ENCODE measurements around the gene FAIM. TPM values are rescaled to one million over a fixed set of nuclear protein-coding genes. Genes with fewer than 3 reads are reported as not detected.

Gene FAIM
- total RNA-seq, 1 experiment from 2014 or later, result 11.0 TPM

- H3K4ac ChIP-seq (ENCODE audit: low read depth, low read length), result no peak overlapping the region
- Mint-ChIP-seq H3K4me1 (peaks cover 7 to 9% of the 10 kb centered on the region in 2 experiments; a peak in 2 of 4 replicates), H3K27ac (no peak overlapping the region), H3K4me3 (no peak overlapping the region), H3K9me3 (peaks cover 10 to 11% of the 10 kb centered on the region in 2 experiments; a peak in 4 of 5 replicates), H3K27me3 (ENCODE audit: low read depth) (no peaks in the 10 kb centered on the region), H3K36me3 (ENCODE audit: insufficient read depth in 1 of 3, low read depth in 3 of 3) (peaks cover 32 to 50% (median 47%) of the 10 kb centered on the region in 3 experiments)
- no peak overlapping the region for H3K23ac ChIP-seq (ENCODE audit: insufficient read length, low read depth, low read length)
- H3K27ac ChIP-seq (ENCODE audit: insufficient read length, low read depth, low read length), result no peak overlapping the region
- no peak overlapping the region for H2BK20ac ChIP-seq (ENCODE audit: low read depth, low read length, poor library complexity, severe bottlenecking)
- H2AK5ac ChIP-seq (ENCODE audit: insufficient read length, low read length), result no peak overlapping the region
- H3K9ac ChIP-seq (ENCODE audit: extremely low read depth, insufficient read length, low read length), result no peak overlapping the region
- no peak overlapping the region for H4K5ac ChIP-seq (ENCODE audit: insufficient read length, low read depth, low read length)
- no peak overlapping the region for H3K56ac ChIP-seq (ENCODE audit: insufficient read length, low read depth, low read length)
- no peak overlapping the region for H2BK15ac ChIP-seq (ENCODE audit: low read depth, low read length)
- H4K8ac ChIP-seq (replicated peaks; ENCODE audit: insufficient read length, low read depth, low read length), result no peak overlapping the region
- WGBS (ENCODE audit: extremely low coverage, insufficient read length, low lambda C conversion rate), result no CpG with 5 or more reads among the region's 1 CpG
- H3T11ph ChIP-seq (ENCODE audit: low read length), result no peak overlapping the region
- 0 out of 2 replicates have a peak, but pooled peaks cover 3% of the 10 kb centered on the region for H3K4me1 ChIP-seq (ENCODE audit: insufficient read depth, low read length)
- no peak overlapping the region for H2BK120ac ChIP-seq (ENCODE audit: low read depth, low read length, poor library complexity, severe bottlenecking)
- no peak overlapping the region for H3K4me2 ChIP-seq (ENCODE audit: insufficient read depth, insufficient read length, low read length)
- H3K79me1 ChIP-seq (ENCODE audit: insufficient read depth, low read depth, low read length, poor library complexity, severe bottlenecking), result no peaks in the 10 kb centered on the region
- H2BK12ac ChIP-seq (ENCODE audit: insufficient read length, low read depth, low read length), result no peak overlapping the region
- no peaks in the 10 kb centered on the region for H3K79me2 ChIP-seq (ENCODE audit: insufficient read depth, low read length)
- no peaks in the 10 kb centered on the region for H4K20me1 ChIP-seq (ENCODE audit: control insufficient read depth, insufficient read depth, insufficient read length)
- no peaks in the 10 kb centered on the region for H3K27me3 ChIP-seq (ENCODE audit: insufficient read depth, low read length)
- H2AFZ ChIP-seq (ENCODE audit: low read length), result no peak overlapping the region
- no peak for TF ChIP-seq CTCF (conservative IDR thresholded peaks at IDR 0.05)
- H3K23me2 ChIP-seq (ENCODE audit: insufficient read length, low read depth, low read length, poor library complexity, severe bottlenecking), result no peaks in the 10 kb centered on the region
- no peak overlapping the region for H3K14ac ChIP-seq (ENCODE audit: insufficient read depth, low read length)
- no peaks in the 10 kb centered on the region for H3K9me3 ChIP-seq (ENCODE audit: control insufficient read depth, low read depth, low read length)
- DNase-seq, result no peak
- no peak overlapping the region for H4K91ac ChIP-seq (ENCODE audit: insufficient read length, low read depth, low read length)
- H3K18ac ChIP-seq (ENCODE audit: insufficient read length, low read depth, low read length), result no peak overlapping the region
- no peak overlapping the region for H2BK5ac ChIP-seq (ENCODE audit: insufficient read length, low read length)
These were observed 69.5 kb downstream of the FAIM start for GRCh38 chr3:138678086-138678485.

All from H9 (cell line).